ENCODE data around the gene CLCN6. TPM values are rescaled to one million over a fixed set of nuclear protein-coding genes. Genes with fewer than 3 reads are reported as not detected.

Gene CLCN6
- total and polyA plus RNA-seq, 2 of the 13 experiments (the other 11 are each of a cell fraction or from before 2014, with no cell fraction given) = 14.9 to 19.3 TPM

DNA sequence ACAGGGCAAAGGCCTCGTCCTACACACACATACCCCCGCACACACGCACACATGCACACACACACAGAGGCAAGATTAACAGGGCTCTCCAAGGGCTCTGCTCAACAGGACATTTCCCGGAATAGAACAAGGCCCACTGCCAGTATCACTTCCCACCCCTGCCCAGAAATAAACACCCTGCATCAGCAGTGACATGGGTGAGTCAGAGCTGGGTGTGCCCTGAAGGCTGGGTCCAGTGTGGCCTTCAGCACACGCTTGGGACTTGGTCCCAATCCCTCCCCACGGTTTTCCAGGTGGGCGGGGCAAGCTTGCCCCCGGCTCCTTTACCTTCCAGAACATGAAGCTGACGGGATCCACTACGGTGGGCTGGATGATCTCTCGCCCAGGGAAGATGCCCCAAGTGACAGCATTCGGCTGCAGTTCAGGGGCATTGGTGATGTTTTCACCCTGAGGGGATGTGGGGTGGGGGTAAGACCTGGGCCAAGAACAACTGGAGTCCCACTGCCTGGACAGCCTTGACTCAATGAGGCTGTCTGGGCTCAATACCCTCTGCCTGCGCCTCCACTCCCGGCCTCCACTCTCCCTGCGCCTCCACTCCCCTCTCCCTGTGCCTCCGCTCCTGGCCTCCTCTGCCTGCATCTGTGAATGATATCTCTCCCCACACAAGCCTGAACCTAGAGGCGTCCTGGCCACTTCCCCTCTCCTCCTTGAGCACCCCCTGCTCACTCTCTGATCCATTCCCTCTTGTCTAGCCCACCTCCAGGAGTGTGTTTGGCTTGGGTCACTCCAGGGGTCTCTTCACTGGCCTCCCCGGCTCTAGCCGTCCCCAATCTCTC, 14.9 kb upstream of the CLCN6 start:
- H3K9ac ChIP-seq (ENCODE audit: insufficient read depth, low read depth, low read length) = no peak overlapping the region
- no peak overlapping the region for H3K27ac ChIP-seq (ENCODE audit: extremely low read length, insufficient read depth, low read length)
- H3K4me2 ChIP-seq (ENCODE audit: low read depth, low read length) = no peak overlapping the region
- no peaks in the 10 kb centered on the region for H3K9me3 ChIP-seq (ENCODE audit: low read length)
- intact Hi-C loops (cut with micrococcal nuclease; ENCODE audit: unreplicated experiment) (no loop called here), in situ Hi-C loops (cut with HindIII; ENCODE audit: extremely low pct_ligation_motif_present, low pct_unique_long_range_greater_than_20kb) (no loop called here)
- H2AFZ ChIP-seq (ENCODE audit: low read length) = no peak overlapping the region
- H3K4me3 ChIP-seq (replicated peaks in 1 of 3; ENCODE audit: insufficient read depth in 1 of 3, low read depth in 2 of 3, low read length in 3 of 3) = no peak overlapping the region
- ChIA-PET CTCF (ENCODE audit: low intra/inter-chr PET ratio, low total read pairs) (no interaction called here), POLR2A (no interaction called here)
- H3K27me3 ChIP-seq (ENCODE audit: control insufficient read depth in 1 of 2, insufficient read depth in 2 of 2, low read length in 2 of 2) = no peaks in the 10 kb centered on the region
- ATAC-seq = no peak
- DNase-seq (ENCODE audit: low spot score) = no peak
- H3K4me1 ChIP-seq (ENCODE audit: insufficient read depth, low read length) = peaks cover 16% of the 10 kb centered on the region
- no peak for FAIRE-seq
- H3K79me2 ChIP-seq (ENCODE audit: insufficient read depth, low read length) = no peaks in the 10 kb centered on the region
- WGBS (ENCODE audit: low lambda C conversion rate) = 87% methylated on average over 17 of the region's 19 CpGs
- 0 out of 5 replicates have a peak, but pooled peaks cover 4 to 6% of the 10 kb centered on the region in 2 experiments for H3K36me3 ChIP-seq (replicated peaks in 1 of 2; ENCODE audit: control insufficient read depth in 1 of 2, insufficient read depth in 2 of 2, low read length in 2 of 2)
- no TSS peak for BruUV-seq (replicated peaks)
- TF ChIP-seq ZNF83 (CRISPR knock-in tag; IDR thresholded peaks at IDR 0.05; ENCODE audit: borderline replicate concordance) (no peak), ZNF263 (CRISPR knock-in tag; IDR thresholded peaks at IDR 0.05) (no peak), RXRA (CRISPR knock-in tag; IDR thresholded peaks at IDR 0.05) (no peak), PAWR (CRISPR knock-in tag; IDR thresholded peaks at IDR 0.05; ENCODE audit: borderline replicate concordance) (no peak), HOXD1 (CRISPR knock-in tag; IDR thresholded peaks at IDR 0.05) (no peak), TCF12 (IDR thresholded peaks at IDR 0.05) (no peak), TCF12 (CRISPR knock-in tag; IDR thresholded peaks at IDR 0.05) (no peak), PHF8 (CRISPR knock-in tag; IDR thresholded peaks at IDR 0.05) (no peak), XBP1 (CRISPR knock-in tag; IDR thresholded peaks at IDR 0.05) (no peak), RBFOX2 (IDR thresholded peaks at IDR 0.05; ENCODE audit: low read depth, low read length) (no peak), ZNF768 (CRISPR knock-in tag; IDR thresholded peaks at IDR 0.05) (no peak), ZNF616 (CRISPR knock-in tag; IDR thresholded peaks at IDR 0.05; ENCODE audit: low read depth) (no peak)
- TF ChIP-seq, protein P1, sequence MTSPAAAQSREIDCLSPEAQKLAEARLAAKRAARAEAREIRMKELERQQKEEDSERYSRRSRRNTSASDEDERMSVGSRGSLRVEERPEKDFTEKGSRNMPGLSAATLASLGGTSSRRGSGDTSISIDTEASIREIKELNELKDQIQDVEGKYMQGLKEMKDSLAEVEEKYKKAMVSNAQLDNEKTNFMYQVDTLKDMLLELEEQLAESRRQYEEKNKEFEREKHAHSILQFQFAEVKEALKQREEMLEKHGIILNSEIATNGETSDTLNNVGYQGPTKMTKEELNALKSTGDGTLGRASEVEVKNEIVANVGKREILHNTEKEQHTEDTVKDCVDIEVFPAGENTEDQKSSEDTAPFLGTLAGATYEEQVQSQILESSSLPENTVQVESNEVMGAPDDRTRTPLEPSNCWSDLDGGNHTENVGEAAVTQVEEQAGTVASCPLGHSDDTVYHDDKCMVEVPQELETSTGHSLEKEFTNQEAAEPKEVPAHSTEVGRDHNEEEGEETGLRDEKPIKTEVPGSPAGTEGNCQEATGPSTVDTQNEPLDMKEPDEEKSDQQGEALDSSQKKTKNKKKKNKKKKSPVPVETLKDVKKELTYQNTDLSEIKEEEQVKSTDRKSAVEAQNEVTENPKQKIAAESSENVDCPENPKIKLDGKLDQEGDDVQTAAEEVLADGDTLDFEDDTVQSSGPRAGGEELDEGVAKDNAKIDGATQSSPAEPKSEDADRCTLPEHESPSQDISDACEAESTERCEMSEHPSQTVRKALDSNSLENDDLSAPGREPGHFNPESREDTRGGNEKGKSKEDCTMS (CRISPR knock-in tag; conservative IDR thresholded peaks at IDR 0.05) = no peak
- TF ChIP-seq, protein P2, sequence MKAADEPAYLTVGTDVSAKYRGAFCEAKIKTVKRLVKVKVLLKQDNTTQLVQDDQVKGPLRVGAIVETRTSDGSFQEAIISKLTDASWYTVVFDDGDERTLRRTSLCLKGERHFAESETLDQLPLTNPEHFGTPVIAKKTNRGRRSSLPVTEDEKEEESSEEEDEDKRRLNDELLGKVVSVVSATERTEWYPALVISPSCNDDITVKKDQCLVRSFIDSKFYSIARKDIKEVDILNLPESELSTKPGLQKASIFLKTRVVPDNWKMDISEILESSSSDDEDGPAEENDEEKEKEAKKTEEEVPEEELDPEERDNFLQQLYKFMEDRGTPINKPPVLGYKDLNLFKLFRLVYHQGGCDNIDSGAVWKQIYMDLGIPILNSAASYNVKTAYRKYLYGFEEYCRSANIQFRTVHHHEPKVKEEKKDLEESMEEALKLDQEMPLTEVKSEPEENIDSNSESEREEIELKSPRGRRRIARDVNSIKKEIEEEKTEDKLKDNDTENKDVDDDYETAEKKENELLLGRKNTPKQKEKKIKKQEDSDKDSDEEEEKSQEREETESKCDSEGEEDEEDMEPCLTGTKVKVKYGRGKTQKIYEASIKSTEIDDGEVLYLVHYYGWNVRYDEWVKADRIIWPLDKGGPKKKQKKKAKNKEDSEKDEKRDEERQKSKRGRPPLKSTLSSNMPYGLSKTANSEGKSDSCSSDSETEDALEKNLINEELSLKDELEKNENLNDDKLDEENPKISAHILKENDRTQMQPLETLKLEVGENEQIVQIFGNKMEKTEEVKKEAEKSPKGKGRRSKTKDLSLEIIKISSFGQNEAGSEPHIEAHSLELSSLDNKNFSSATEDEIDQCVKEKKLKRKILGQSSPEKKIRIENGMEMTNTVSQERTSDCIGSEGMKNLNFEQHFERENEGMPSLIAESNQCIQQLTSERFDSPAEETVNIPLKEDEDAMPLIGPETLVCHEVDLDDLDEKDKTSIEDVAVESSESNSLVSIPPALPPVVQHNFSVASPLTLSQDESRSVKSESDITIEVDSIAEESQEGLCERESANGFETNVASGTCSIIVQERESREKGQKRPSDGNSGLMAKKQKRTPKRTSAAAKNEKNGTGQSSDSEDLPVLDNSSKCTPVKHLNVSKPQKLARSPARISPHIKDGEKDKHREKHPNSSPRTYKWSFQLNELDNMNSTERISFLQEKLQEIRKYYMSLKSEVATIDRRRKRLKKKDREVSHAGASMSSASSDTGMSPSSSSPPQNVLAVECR (CRISPR knock-in tag; IDR thresholded peaks at IDR 0.05; ENCODE audit: borderline replicate concordance) = no peak
- H4K20me1 ChIP-seq (ENCODE audit: insufficient read depth, low read length) = no peaks in the 10 kb centered on the region

Measured in HepG2 (cell line).